Kidney epithelial cell (primary cell): ENCODE measurements around the gene CSRNP3. TPM values are rescaled to one million over a fixed set of nuclear protein-coding genes. Genes with fewer than 3 reads are reported as not detected.

Experiments
- DNase-seq: peaks from one replicate; pipeline ENCODE4 v3.0.0-alpha.2; 2010; ENCODE audit warnings: low read depth
- H3K27me3 ChIP-seq: 2 replicates; pipeline ENCODE4 v1.6.0; 2011; ENCODE audit warnings: low read length; ENCODE audit not compliant: control insufficient read depth, insufficient read depth
- H3K36me3 ChIP-seq: 2 replicates; pipeline ENCODE4 v1.5.1; 2011; ENCODE audit warnings: low read length; ENCODE audit not compliant: control insufficient read depth, insufficient read depth
- H3K4me3 ChIP-seq: 2 replicates; pipeline ENCODE4 v1.5.1; 2011; ENCODE audit warnings: low read depth, mild to moderate bottlenecking, control low read depth, low read length
- total RNA-seq: library from RNA; depleted of rRNA; stranded (reverse); fragments of >200 nt; gene quantifications from 2 replicates; pipeline ENCODE4 v1.2.3, GENCODE V29; 2015
- TF ChIP-seq, protein P1 (sequence below): IDR thresholded peaks from 2 replicates; pipeline ENCODE4 v1.5.1; 2011; ENCODE audit warnings: mild to moderate bottlenecking, moderate library complexity, low read length, control low read depth, inconsistent platforms; ENCODE audit not compliant: insufficient read depth, poor library complexity, severe bottlenecking

Gene CSRNP3
- total RNA-seq, 1 donor from 2014 or later = 1.6 TPM

DNA sequence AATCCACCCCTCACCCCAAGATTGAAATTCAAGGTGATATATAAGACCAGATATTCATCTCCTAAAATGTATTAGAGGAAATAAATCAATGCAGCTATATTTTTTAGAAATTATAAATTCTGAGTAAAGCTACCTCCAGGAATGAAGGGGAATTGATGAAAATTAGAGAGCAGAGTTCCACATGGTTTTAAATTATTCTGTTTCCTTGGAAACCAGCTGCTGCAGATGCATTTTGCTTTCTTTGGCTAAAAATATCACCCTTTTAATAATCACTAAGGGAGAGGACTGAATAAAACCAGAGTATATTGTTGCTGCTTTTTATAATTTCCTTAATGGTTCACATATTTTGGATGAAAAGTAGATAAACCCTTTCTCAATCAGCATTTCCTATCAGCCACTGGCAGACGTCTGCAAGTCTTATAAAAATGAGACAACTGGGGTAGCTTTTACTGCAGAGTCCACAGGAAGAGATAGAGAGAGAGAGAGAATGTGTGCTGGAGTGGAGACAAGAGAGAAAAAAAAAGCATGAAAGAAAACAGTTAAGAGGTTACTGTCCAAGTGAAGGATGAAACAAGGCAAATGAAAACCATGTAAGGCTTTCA is 2.0 kb downstream of the CSRNP3 start:
- no peak for DNase-seq
- Histone ChIP-seq H3K27me3 (no peaks in the 10 kb centered on the region), H3K4me3 (no peak overlapping the region), H3K36me3 (no peaks in the 10 kb centered on the region)
- TF ChIP-seq, protein P1, sequence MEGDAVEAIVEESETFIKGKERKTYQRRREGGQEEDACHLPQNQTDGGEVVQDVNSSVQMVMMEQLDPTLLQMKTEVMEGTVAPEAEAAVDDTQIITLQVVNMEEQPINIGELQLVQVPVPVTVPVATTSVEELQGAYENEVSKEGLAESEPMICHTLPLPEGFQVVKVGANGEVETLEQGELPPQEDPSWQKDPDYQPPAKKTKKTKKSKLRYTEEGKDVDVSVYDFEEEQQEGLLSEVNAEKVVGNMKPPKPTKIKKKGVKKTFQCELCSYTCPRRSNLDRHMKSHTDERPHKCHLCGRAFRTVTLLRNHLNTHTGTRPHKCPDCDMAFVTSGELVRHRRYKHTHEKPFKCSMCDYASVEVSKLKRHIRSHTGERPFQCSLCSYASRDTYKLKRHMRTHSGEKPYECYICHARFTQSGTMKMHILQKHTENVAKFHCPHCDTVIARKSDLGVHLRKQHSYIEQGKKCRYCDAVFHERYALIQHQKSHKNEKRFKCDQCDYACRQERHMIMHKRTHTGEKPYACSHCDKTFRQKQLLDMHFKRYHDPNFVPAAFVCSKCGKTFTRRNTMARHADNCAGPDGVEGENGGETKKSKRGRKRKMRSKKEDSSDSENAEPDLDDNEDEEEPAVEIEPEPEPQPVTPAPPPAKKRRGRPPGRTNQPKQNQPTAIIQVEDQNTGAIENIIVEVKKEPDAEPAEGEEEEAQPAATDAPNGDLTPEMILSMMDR = no peak

- TF ChIP-seq, protein P1 = no peak
- no peaks in the 10 kb centered on the region for H3K36me3 ChIP-seq
- H3K4me3 ChIP-seq = no peak overlapping the region
- DNase-seq = no peak
- H3K27me3 ChIP-seq = no peaks in the 10 kb centered on the region
Observed at GRCh38 chr2:165472922-165473321, 3.4 kb downstream of the CSRNP3 start.

DNA sequence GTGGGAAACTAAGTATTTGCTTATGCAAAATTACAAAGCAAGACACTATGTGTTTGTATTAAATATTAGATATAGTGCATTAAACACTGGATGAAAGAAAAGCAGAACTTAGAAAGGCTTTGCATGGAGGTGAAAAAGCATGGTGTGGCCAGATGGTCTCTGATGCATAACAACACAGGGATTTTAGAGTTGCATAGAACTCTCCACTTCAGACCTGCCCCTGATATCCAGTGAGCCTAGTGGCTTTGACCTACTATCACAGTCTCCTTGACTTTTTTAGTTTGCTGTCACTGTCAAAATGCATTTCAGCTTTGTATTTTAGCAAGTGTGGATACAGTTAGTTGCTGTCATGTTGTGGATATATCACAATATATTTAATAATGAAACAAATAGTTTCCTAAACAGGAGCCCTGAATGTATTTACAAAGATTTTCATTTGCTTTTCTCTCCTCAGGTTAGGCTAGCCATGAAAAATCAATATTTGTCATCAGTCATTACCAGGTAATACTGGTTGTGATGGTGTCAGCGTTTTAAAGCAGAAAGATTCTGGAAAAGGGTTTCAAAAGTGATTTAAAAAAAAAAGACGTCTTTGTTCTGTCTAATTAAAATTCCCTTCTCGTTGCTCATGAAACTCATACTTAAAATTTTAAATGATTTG is 5.2 kb downstream of the CSRNP3 start:
- no peak for DNase-seq
- Histone ChIP-seq H3K4me3 (no peak overlapping the region), H3K27me3 (no peaks in the 10 kb centered on the region), H3K36me3 (no peaks in the 10 kb centered on the region)
- TF ChIP-seq, protein P1 = no peak

- Histone ChIP-seq H3K27me3 (no peaks in the 10 kb centered on the region), H3K4me3 (no peak overlapping the region), H3K36me3 (no peaks in the 10 kb centered on the region)
- no peak for DNase-seq
- TF ChIP-seq, protein P1 = no peak
Observed at GRCh38 chr2:165475277-165476004, 5.9 kb downstream of the CSRNP3 start.

- Histone ChIP-seq H3K4me3 (no peak overlapping the region), H3K27me3 (no peaks in the 10 kb centered on the region), H3K36me3 (no peaks in the 10 kb centered on the region)
- TF ChIP-seq, protein P1 = no peak
- DNase-seq = no peak
Observed at GRCh38 chr2:165479856-165480255, 10.4 kb downstream of the CSRNP3 start.
